H1 (cell line): ENCODE measurements around the gene HCAR1. TPM values are rescaled to one million over a fixed set of nuclear protein-coding genes. Genes with fewer than 3 reads are reported as not detected.

ENCODE experiments used
- CTCF ChIA-PET: fragments of 300-600 bp; sonication (Branson Sonifier 250); formaldehyde crosslinking; loops from one replicate; lab custom pipeline; 2021; ENCODE audit not compliant: partially characterized antibody; lab: Charles Lee
- POLR2A ChIA-PET: fragments of 300-600 bp; sonication (Branson Sonifier 250); formaldehyde crosslinking; loops from one replicate; lab custom pipeline; 2021; ENCODE audit warnings: inconsistent platforms; ENCODE audit not compliant: partially characterized antibody; lab: Charles Lee
- DNase-seq, 2 experiments: peaks; one replicate each; pipeline versions ENCODE4 v3.0.0 to v3.0.0-alpha.2; 2010 to 2022; ENCODE audit warnings: low spot score in 2 of 2, low read depth in 1 of 2, mixed read lengths in 1 of 2
- FAIRE-seq: peaks from 2 replicates; lab custom pipeline; 2011; peaks lifted over from hg19 to GRCh38; lab: Jason Lieb, UNC
- H2AFZ ChIP-seq: 2 replicates; pipeline ENCODE4 v1.8.1; 2012; ENCODE audit warnings: low read length, inconsistent platforms
- H2AK5ac ChIP-seq: 2 replicates; pipeline ENCODE4 v1.6.1; 2013; ENCODE audit warnings: low read depth, low read length
- H2BK120ac ChIP-seq: replicated peaks from 2 replicates; pipeline ENCODE3; 2013; ENCODE audit warnings: low read depth, low read length, inconsistent platforms
- H2BK12ac ChIP-seq: 2 replicates; pipeline ENCODE4 v1.6.1; 2013; ENCODE audit warnings: low read depth, low read length
- H2BK15ac ChIP-seq: 2 replicates; pipeline ENCODE4 v1.6.1; 2013; ENCODE audit warnings: low read length
- H2BK20ac ChIP-seq: 2 replicates; pipeline ENCODE4 v1.6.1; 2013; ENCODE audit warnings: low read length
- H2BK5ac ChIP-seq: 2 replicates; pipeline ENCODE4 v1.6.1; 2013; ENCODE audit warnings: low read depth, low read length
- H3K14ac ChIP-seq: 2 replicates; pipeline ENCODE4 v1.6.1; 2013; ENCODE audit warnings: inconsistent platforms; ENCODE audit not compliant: insufficient read length
- H3K18ac ChIP-seq: 2 replicates; pipeline ENCODE4 v1.6.1; 2013; ENCODE audit warnings: low read length; ENCODE audit errors: extremely low read depth
- H3K23ac ChIP-seq: 2 replicates; pipeline ENCODE4 v1.6.1; 2013; ENCODE audit warnings: inconsistent platforms; ENCODE audit not compliant: insufficient read length
- H3K23me2 ChIP-seq: 2 replicates; pipeline ENCODE4 v1.6.1; 2013; ENCODE audit warnings: low read depth, low read length
- H3K27ac ChIP-seq: 2 replicates; pipeline ENCODE4 v1.6.1; 2011; ENCODE audit warnings: low read depth, low read length, inconsistent platforms
- H3K27me3 ChIP-seq, 4 experiments: replicated peaks in 1 of 4; 1 replicate in 1 of 4; 2 replicates in 3 of 4; pipeline versions ENCODE4 v1.6.1 to v1.8.1; 2011 to 2013; ENCODE audit warnings: low read length in 3 of 4, mild to moderate bottlenecking in 3 of 4, inconsistent platforms in 2 of 4, mixed read lengths in 2 of 4, moderate library complexity in 1 of 4; ENCODE audit not compliant: control insufficient read depth in 3 of 4, insufficient read depth in 3 of 4; ENCODE audit errors: extremely low read depth in 1 of 4
- H3K36me3 ChIP-seq, 4 experiments: 2 replicates each; pipeline versions ENCODE4 v1.6.1 to v1.8.1; 2011 to 2013; ENCODE audit warnings: mild to moderate bottlenecking in 4 of 4, low read length in 3 of 4, moderate library complexity in 2 of 4, control low read depth in 1 of 4, inconsistent platforms in 1 of 4; ENCODE audit not compliant: insufficient read depth in 4 of 4, control insufficient read depth in 2 of 4
- H3K4ac ChIP-seq: replicated peaks from 2 replicates; pipeline ENCODE3; 2013; ENCODE audit warnings: low read length, low read depth, mixed read lengths, inconsistent platforms; ENCODE audit not compliant: insufficient read length
- H3K4me1 ChIP-seq, 4 experiments: replicated peaks in 1 of 4; 1 replicate in 1 of 4; 2 replicates in 3 of 4; pipeline versions ENCODE4 v1.6.1 to v1.8.1; 2011 to 2013; ENCODE audit warnings: low read length in 3 of 4, inconsistent platforms in 2 of 4, mixed read lengths in 1 of 4; ENCODE audit not compliant: insufficient read depth in 4 of 4, control insufficient read depth in 3 of 4
- H3K4me2 ChIP-seq, 2 experiments: 2 replicates each; pipeline versions ENCODE4 v1.6.1 to v1.8.1; 2011 to 2013; ENCODE audit warnings: low read depth in 2 of 2, low read length in 2 of 2, control low read depth in 1 of 2, inconsistent platforms in 1 of 2, mild to moderate bottlenecking in 1 of 2; ENCODE audit not compliant: insufficient read depth in 1 of 2
- H3K4me3 ChIP-seq, 4 experiments: fragments of 200-600, 300-600 bp in 1 of 4; sonication (generic), shearing (Covaris generic), sonication (Bioruptor Twin) in 1 of 4; 2 replicates each; pipeline versions ENCODE4 v1.5.1 to v1.8.1; 2011 to 2016; ENCODE audit warnings: low read length in 4 of 4, low read depth in 3 of 4, control low read depth in 2 of 4, inconsistent platforms in 2 of 4, mild to moderate bottlenecking in 2 of 4, mixed read lengths in 1 of 4, moderate library complexity in 1 of 4; ENCODE audit not compliant: insufficient read depth in 2 of 4; ENCODE audit errors: extremely low read depth in 1 of 4
- H3K56ac ChIP-seq: replicated peaks from 2 replicates; pipeline ENCODE3; 2013; ENCODE audit warnings: low read depth, mild to moderate bottlenecking, mixed read lengths, low read length, inconsistent platforms; ENCODE audit not compliant: insufficient read length
- H3K79me1 ChIP-seq: 2 replicates; pipeline ENCODE4 v1.6.1; 2013; ENCODE audit warnings: low read depth, low read length, control low read depth
- H3K79me2 ChIP-seq, 2 experiments: 2 replicates each; pipeline versions ENCODE4 v1.6.1 to v1.8.1; 2012 to 2013; ENCODE audit warnings: low read length in 2 of 2, mild to moderate bottlenecking in 2 of 2, inconsistent platforms in 1 of 2; ENCODE audit not compliant: insufficient read depth in 2 of 2, control insufficient read depth in 1 of 2
- H3K9ac ChIP-seq, 4 experiments: replicated peaks in 1 of 4; 1 replicate in 1 of 4; 2 replicates in 3 of 4; pipeline versions ENCODE4 v1.6.1 to v1.8.1; 2011 to 2013; ENCODE audit warnings: low read depth in 3 of 4, low read length in 3 of 4, control low read depth in 2 of 4, mild to moderate bottlenecking in 2 of 4, moderate library complexity in 2 of 4, inconsistent platforms in 1 of 4; ENCODE audit errors: extremely low read depth in 1 of 4
- H3K9me3 ChIP-seq, 2 experiments: 2 replicates each; pipeline versions ENCODE4 v1.6.1 to v1.8.1; 2012 to 2013; ENCODE audit warnings: mild to moderate bottlenecking in 2 of 2, moderate library complexity in 2 of 2, control low read depth in 1 of 2, inconsistent platforms in 1 of 2, low read depth in 1 of 2, low read length in 1 of 2, mixed read lengths in 1 of 2; ENCODE audit not compliant: insufficient read depth in 2 of 2
- H4K20me1 ChIP-seq, 2 experiments: replicated peaks in 1 of 2; 2 replicates each; pipeline versions ENCODE3 to v1.8.1; 2011 to 2013; ENCODE audit warnings: inconsistent platforms in 2 of 2, low read length in 2 of 2, mild to moderate bottlenecking in 1 of 2; ENCODE audit not compliant: insufficient read depth in 2 of 2, control insufficient read depth in 1 of 2
- H4K5ac ChIP-seq: 2 replicates; pipeline ENCODE4 v1.6.1; 2013; ENCODE audit warnings: low read length, low read depth, mixed read lengths, inconsistent platforms; ENCODE audit not compliant: insufficient read length
- H4K8ac ChIP-seq: 2 replicates; pipeline ENCODE4 v1.8.0; 2013; ENCODE audit warnings: mild to moderate bottlenecking, moderate library complexity, low read length, inconsistent platforms; ENCODE audit not compliant: insufficient read depth; ENCODE audit errors: extremely low read depth
- H4K91ac ChIP-seq: replicated peaks from 2 replicates; pipeline ENCODE3; 2013; ENCODE audit warnings: low read length, mixed read lengths, inconsistent platforms; ENCODE audit not compliant: insufficient read length
- BCL11A ChIP-seq, 2 experiments: IDR thresholded peaks; one replicate each; pipeline ENCODE4 v1.6.1; 2011; ENCODE audit warnings: low read depth in 2 of 2, low read length in 2 of 2, mild to moderate bottlenecking in 2 of 2
- CTBP2 ChIP-seq: IDR thresholded peaks from 2 replicates; pipeline ENCODE4 v1.7.0; 2011; ENCODE audit warnings: borderline replicate concordance, mild to moderate bottlenecking, moderate library complexity, mixed read lengths, low read length; ENCODE audit not compliant: insufficient read depth, insufficient read length
- E2F6 ChIP-seq: IDR thresholded peaks from 2 replicates; pipeline ENCODE4 v1.6.1; 2012; ENCODE audit warnings: inconsistent platforms
- EP300 ChIP-seq, 2 experiments: IDR thresholded peaks; 1 replicate in 1 of 2; 2 replicates in 1 of 2; pipeline ENCODE4 v1.6.1; 2011 to 2012; ENCODE audit warnings: low read depth in 2 of 2, low read length in 2 of 2, mild to moderate bottlenecking in 2 of 2, borderline replicate concordance in 1 of 2, inconsistent platforms in 1 of 2, moderate library complexity in 1 of 2
- JUN ChIP-seq: IDR thresholded peaks from 2 replicates; pipeline ENCODE4 v1.6.1; 2011; ENCODE audit warnings: low read depth, mild to moderate bottlenecking, improper control_type of control experiment, low read length
- KDM5A ChIP-seq: fragments of 200-600 bp; IDR thresholded peaks from 2 replicates; pipeline ENCODE4 v1.7.1; 2012; ENCODE audit warnings: mild to moderate bottlenecking, low read length, inconsistent platforms, mixed read lengths
- SAP30 ChIP-seq: fragments of 300-600 bp; sonication (generic); IDR thresholded peaks from 2 replicates; pipeline ENCODE4 v1.7.1; 2012; ENCODE audit warnings: low read length, moderate library complexity, mild to moderate bottlenecking, inconsistent platforms; ENCODE audit not compliant: insufficient read depth, insufficient replicate concordance
- SIX5 ChIP-seq: IDR thresholded peaks from 2 replicates; pipeline ENCODE4 v1.6.1; 2011; ENCODE audit warnings: mild to moderate bottlenecking, low read depth, low read length
- SP1 ChIP-seq: IDR thresholded peaks from 2 replicates; pipeline ENCODE4 v1.6.1; 2011; ENCODE audit warnings: low read depth, low read length
- SRF ChIP-seq: IDR thresholded peaks from 2 replicates; pipeline ENCODE4 v1.6.1; 2011; ENCODE audit warnings: mild to moderate bottlenecking, low read depth, low read length, moderate library complexity
- TAF1 ChIP-seq: IDR thresholded peaks from 2 replicates; pipeline ENCODE4 v1.6.1; 2011; ENCODE audit warnings: mild to moderate bottlenecking, low read depth, low read length
- TAF7 ChIP-seq: optimal IDR thresholded peaks from 2 replicates; pipeline ENCODE3; 2011; ENCODE audit warnings: low read depth, mild to moderate bottlenecking, inconsistent platforms, low read length, moderate library complexity, borderline replicate concordance
- WGBS, 2 experiments: shearing (Covaris generic) in 1 of 2; methylation state at CpG; one replicate each; pipeline versions ENCODE4 v1.1.6 to v1.1.7; 2013 to 2015; ENCODE audit warnings: low lambda C conversion rate in 2 of 2, mixed read lengths in 2 of 2, inconsistent platforms in 1 of 2, low coverage in 1 of 2, missing lambda C conversion rate in 1 of 2; ENCODE audit not compliant: insufficient replicate concordance in 2 of 2, insufficient coverage in 1 of 2, insufficient read length in 1 of 2; ENCODE audit errors: extremely low coverage in 1 of 2, missing lambda C conversion rate in 1 of 2; 5-methylcytosine and 5-hydroxymethylcytosine counted together
- polyA plus RNA-seq, 7 experiments: library from polyadenylated mRNA; depleted of rRNA in 3 of 7; stranded (reverse) in 5 of 7; unstranded in 2 of 7; fragments of >200 nt in 5 of 7; fragments of 200-250 nt in 2 of 7; gene quantifications; 1 replicate in 5 of 7; 2 replicates in 1 of 7; 4 replicates in 1 of 7; pipeline versions ENCODE4 v1.2.1 to v1.2.3, GENCODE V29; 2011 to 2013; ENCODE audit warnings: missing spikeins in 2 of 7, mixed read lengths in 2 of 7
- total RNA-seq: library from RNA; stranded (reverse); fragmentation: NEBNext Ultra II Directional; extraction: Animal tissue kit (Norgen Biotek cat#: 25700); gene quantifications from 2 replicates; pipeline ENCODE4 v1.2.1, GENCODE V29; 2021

HCAR1 gene
- total and polyA plus RNA-seq, 2 of the 8 experiments (the other 6 are each of a cell fraction or from before 2014, with no cell fraction given): 0.02 TPM; not detected in 1

GRCh38 chr12:122743895-122744525 is 13.4 kb upstream of the HCAR1 start:
- no peak overlapping the region for H3K4me3 ChIP-seq
- no peak overlapping the region for H2BK20ac ChIP-seq
- H2BK120ac ChIP-seq: no peak overlapping the region
- DNase-seq: no peak
- H3K79me2 ChIP-seq: no peaks in the 10 kb centered on the region
- H4K91ac ChIP-seq: no peak overlapping the region
- 88% methylated on average over 7 of the region's 7 CpGs; no CpG with 5 or more reads in 1 of the 2 experiments for WGBS, 2 experiments
- H3K18ac ChIP-seq: no peak overlapping the region
- no peak overlapping the region for H4K5ac ChIP-seq
- no peak overlapping the region for H2AFZ ChIP-seq
- H3K36me3 ChIP-seq: no peaks in the 10 kb centered on the region; a peak in 1 of 8 replicates
- no peak overlapping the region for H3K27ac ChIP-seq
- H3K9me3 ChIP-seq: no peaks in the 10 kb centered on the region
- no peak overlapping the region for H3K4ac ChIP-seq
- H3K23ac ChIP-seq: no peak overlapping the region
- H4K8ac ChIP-seq: peak overlapping the region; percentile 51
- no peaks in the 10 kb centered on the region for H3K23me2 ChIP-seq
- no peak overlapping the region for H2BK12ac ChIP-seq
- POLR2A ChIA-PET: no interaction called here
- CTCF ChIA-PET: interaction anchor here (0.8 kb wide), 1 partner anchor 107 kb away, joined by 3 read pairs; no protein-coding TSS in a partner anchor
- no peak overlapping the region for H3K9ac ChIP-seq
- no peak for TF ChIP-seq JUN
- no peak for TF ChIP-seq KDM5A
- no peak for TF ChIP-seq SIX5
- no peak for TF ChIP-seq SP1
- TF ChIP-seq SAP30: no peak
- TF ChIP-seq E2F6: no peak
- no peak for TF ChIP-seq SRF
- TF ChIP-seq BCL11A (IDR thresholded peaks at IDR 0.05; ENCODE audit: low read depth in 2 of 2, low read length in 2 of 2): no peak
- TF ChIP-seq CTBP2: no peak
- TF ChIP-seq TAF1: no peak
- no peak for TF ChIP-seq EP300 (IDR thresholded peaks at IDR 0.05; ENCODE audit: borderline replicate concordance in 1 of 2, low read depth in 2 of 2, low read length in 2 of 2)
- no peak for TF ChIP-seq TAF7
- H2BK5ac ChIP-seq: no peak overlapping the region
- no peak overlapping the region for H3K14ac ChIP-seq
- H3K4me2 ChIP-seq: no peak overlapping the region
- no peak overlapping the region for H3K56ac ChIP-seq
- H2BK15ac ChIP-seq: no peak overlapping the region
- H3K27me3 ChIP-seq: no peaks in the 10 kb centered on the region
- H3K4me1 ChIP-seq: no peaks in the 10 kb centered on the region
- H2AK5ac ChIP-seq: no peak overlapping the region
- no peaks in the 10 kb centered on the region for H4K20me1 ChIP-seq
- no peaks in the 10 kb centered on the region for H3K79me1 ChIP-seq
- FAIRE-seq: no peak
